HepG2 (cell line): Measurements from ENCODE around the gene PAPOLB. TPM values are rescaled to one million over a fixed set of nuclear protein-coding genes. Genes with fewer than 3 reads are reported as not detected.

ENCODE experiments used
- GLI4 ChIP-seq: sonication (generic); formaldehyde crosslinking; IDR thresholded peaks from 2 replicates; pipeline ENCODE4 v1.5.1; 2020; ENCODE audit warnings: missing genetic modification reagents, mild to moderate bottlenecking, moderate library complexity, borderline replicate concordance
- HNRNPK ChIP-seq: fragments of 200-400 bp; formaldehyde crosslinking; IDR thresholded peaks from 2 replicates; pipeline ENCODE4 v1.6.1; 2018; ENCODE audit warnings: low read length, low read depth, moderate library complexity, mild to moderate bottlenecking; ENCODE audit not compliant: poor library complexity, severe bottlenecking
- KAT2B ChIP-seq: fragments of 150-350 bp; IDR thresholded peaks from 2 replicates; pipeline ENCODE4 v1.6.1; 2014; ENCODE audit warnings: low read depth, low read length, borderline replicate concordance
- MAZ ChIP-seq, 2 experiments: sonication (generic) in 1 of 2; formaldehyde crosslinking in 1 of 2; IDR thresholded peaks; 2 replicates each; pipeline versions ENCODE4 v1.5.0 to v1.6.1; 2012 to 2020; ENCODE audit warnings: low read depth in 2 of 2, mild to moderate bottlenecking in 2 of 2, borderline replicate concordance in 1 of 2, improper control_type of control experiment in 1 of 2, low read length in 1 of 2, missing genetic modification reagents in 1 of 2, moderate library complexity in 1 of 2
- MIER2 ChIP-seq: IDR thresholded peaks from 2 replicates; pipeline ENCODE4 v1.6.1; 2016; ENCODE audit warnings: missing biosample characterization, missing genetic modification reagents
- NFYC ChIP-seq: IDR thresholded peaks from 2 replicates; pipeline ENCODE4 v1.6.1; 2016; ENCODE audit warnings: missing genetic modification reagents, missing compliant biosample characterization
- NR2F2 ChIP-seq: IDR thresholded peaks from 2 replicates; pipeline ENCODE4 v1.6.1; 2012; ENCODE audit warnings: low read depth, inconsistent platforms, borderline replicate concordance
- PTBP1 ChIP-seq: fragments of 200-400 bp; formaldehyde crosslinking; IDR thresholded peaks from 2 replicates; pipeline ENCODE4 v1.6.1; 2018; ENCODE audit warnings: low read length, low read depth; ENCODE audit not compliant: poor library complexity, severe bottlenecking
- RAD21 ChIP-seq: fragments of 450-650 bp; formaldehyde crosslinking; IDR thresholded peaks from 2 replicates; pipeline ENCODE4 v1.5.0; 2020; ENCODE audit warnings: mild to moderate bottlenecking
- RELA ChIP-seq: sonication (generic); formaldehyde crosslinking; IDR thresholded peaks from 2 replicates; pipeline ENCODE4 v1.4.0; 2020; ENCODE audit warnings: missing genetic modification reagents
- SOX13 ChIP-seq, 3 experiments: fragments of 450-650 bp in 1 of 3; sonication (generic) in 1 of 3; formaldehyde crosslinking in 1 of 3; IDR thresholded peaks in 2 of 3; conservative IDR thresholded peaks in 1 of 3; 2 replicates each; pipeline versions ENCODE4 v1.5.0 to v1.6.1; 2016 to 2020; ENCODE audit warnings: antibody characterized with exemption in 1 of 3, mild to moderate bottlenecking in 1 of 3, missing compliant biosample characterization in 1 of 3, missing genetic modification reagents in 1 of 3, moderate library complexity in 1 of 3
- SP2 ChIP-seq: sonication (generic); formaldehyde crosslinking; IDR thresholded peaks from 2 replicates; pipeline ENCODE4 v1.5.1; 2020; ENCODE audit warnings: mild to moderate bottlenecking, missing genetic modification reagents
- ZGPAT ChIP-seq: IDR thresholded peaks from 2 replicates; pipeline ENCODE4 v1.6.1; 2016; ENCODE audit warnings: mild to moderate bottlenecking
- ZMYM2 ChIP-seq: sonication (generic); formaldehyde crosslinking; IDR thresholded peaks from 2 replicates; pipeline ENCODE4 v1.8.0; 2022; ENCODE audit warnings: mild to moderate bottlenecking, missing genetic modification reagents
- ZNF17 ChIP-seq: sonication (generic); formaldehyde crosslinking; IDR thresholded peaks from 2 replicates; pipeline ENCODE4 v1.5.0; 2020; ENCODE audit warnings: mild to moderate bottlenecking, missing genetic modification reagents
- ZNF230 ChIP-seq: sonication (generic); formaldehyde crosslinking; IDR thresholded peaks from 2 replicates; pipeline ENCODE4 v1.4.0; 2020; ENCODE audit warnings: mild to moderate bottlenecking, missing genetic modification reagents
- ZNF383 ChIP-seq: sonication (generic); formaldehyde crosslinking; IDR thresholded peaks from 2 replicates; pipeline ENCODE4 v1.4.0; 2020; ENCODE audit warnings: missing genetic modification reagents, mild to moderate bottlenecking, borderline replicate concordance
- polyA plus RNA-seq, 8 experiments: library from polyadenylated mRNA; depleted of rRNA in 3 of 8; stranded (reverse) in 7 of 8; unstranded in 1 of 8; fragments of >200 nt; fragmentation: Illumina TruSeq in 4 of 8; extraction: Trizol in 4 of 8; gene quantifications; 2 replicates each; pipeline versions ENCODE4 v1.2.1 to v1.2.3, GENCODE V29; 2011 to 2016; ENCODE audit warnings: low read depth in 4 of 8, missing spikeins in 1 of 8, mixed read lengths in 1 of 8; ENCODE audit not compliant: insufficient read depth in 1 of 8
- total RNA-seq, 5 experiments: library from RNA; depleted of rRNA; stranded (reverse); fragments of >200 nt; fragmentation: Illumina TruSeq; extraction: Trizol; gene quantifications; 2 replicates each; pipeline ENCODE4 v1.2.3, GENCODE V29; 2016; ENCODE audit warnings: low read depth in 1 of 5
- TF ChIP-seq, protein P1 (sequence below): sonication (generic); formaldehyde crosslinking; IDR thresholded peaks from 2 replicates; pipeline ENCODE4 v1.5.0; 2020; ENCODE audit warnings: missing genetic modification reagents
- TF ChIP-seq, protein P2 (sequence below): IDR thresholded peaks from 2 replicates; pipeline ENCODE4 v1.6.1; 2016; ENCODE audit warnings: missing compliant biosample characterization, missing genetic modification reagents, borderline replicate concordance
- TF ChIP-seq, protein P3 (sequence below), 2 experiments: sonication (generic) in 1 of 2; formaldehyde crosslinking in 1 of 2; IDR thresholded peaks; 2 replicates each; pipeline versions ENCODE4 v1.4.0 to v1.6.1; 2018 to 2020; ENCODE audit warnings: missing genetic modification reagents in 2 of 2, borderline replicate concordance in 1 of 2, low read depth in 1 of 2, mild to moderate bottlenecking in 1 of 2, missing biosample characterization in 1 of 2

The PAPOLB gene
- total and polyA plus RNA-seq, 2 of the 13 experiments (the other 11 are each of a cell fraction or from before 2014, with no cell fraction given), result not detected

GRCh38 chr7:4883372-4884144, 21.7 kb upstream of the PAPOLB start, which contains the start of gene RADIL (continued):
- TF ChIP-seq ZNF383 (CRISPR knock-in tag), result no peak
- 0 out of 2 replicates have a peak, but pooled peaks have one; percentile 29 for TF ChIP-seq ZGPAT (CRISPR knock-in tag)
- no peak; the same call in 1 of the 2 replicates for TF ChIP-seq MAZ (IDR thresholded peaks at IDR 0.05; ENCODE audit: borderline replicate concordance, low read depth, low read length)
- no peak for TF ChIP-seq MAZ (CRISPR knock-in tag; IDR thresholded peaks at IDR 0.05; ENCODE audit: low read depth)
- TF ChIP-seq SOX13 (IDR thresholded peaks at IDR 0.05), result no peak
- TF ChIP-seq SOX13 (CRISPR knock-in tag; conservative IDR thresholded peaks at IDR 0.05 in 1 of 2, IDR thresholded peaks at IDR 0.05 in 1 of 2), result 0 out of 4 replicates have a peak, but pooled peaks of 1 of the 2 experiments have one; percentile 18
- TF ChIP-seq ZNF230, result no peak
- TF ChIP-seq NFYC, result peak; percentile 43; the same call in 1 of the 2 replicates
- peak; percentile 73 for TF ChIP-seq RAD21 (CRISPR knock-in tag)
- TF ChIP-seq MIER2 (CRISPR knock-in tag), result no peak
- no peak for TF ChIP-seq NR2F2
- no peak for TF ChIP-seq ZMYM2 (CRISPR knock-in tag)
- TF ChIP-seq KAT2B, result no peak
- TF ChIP-seq, protein P1, sequence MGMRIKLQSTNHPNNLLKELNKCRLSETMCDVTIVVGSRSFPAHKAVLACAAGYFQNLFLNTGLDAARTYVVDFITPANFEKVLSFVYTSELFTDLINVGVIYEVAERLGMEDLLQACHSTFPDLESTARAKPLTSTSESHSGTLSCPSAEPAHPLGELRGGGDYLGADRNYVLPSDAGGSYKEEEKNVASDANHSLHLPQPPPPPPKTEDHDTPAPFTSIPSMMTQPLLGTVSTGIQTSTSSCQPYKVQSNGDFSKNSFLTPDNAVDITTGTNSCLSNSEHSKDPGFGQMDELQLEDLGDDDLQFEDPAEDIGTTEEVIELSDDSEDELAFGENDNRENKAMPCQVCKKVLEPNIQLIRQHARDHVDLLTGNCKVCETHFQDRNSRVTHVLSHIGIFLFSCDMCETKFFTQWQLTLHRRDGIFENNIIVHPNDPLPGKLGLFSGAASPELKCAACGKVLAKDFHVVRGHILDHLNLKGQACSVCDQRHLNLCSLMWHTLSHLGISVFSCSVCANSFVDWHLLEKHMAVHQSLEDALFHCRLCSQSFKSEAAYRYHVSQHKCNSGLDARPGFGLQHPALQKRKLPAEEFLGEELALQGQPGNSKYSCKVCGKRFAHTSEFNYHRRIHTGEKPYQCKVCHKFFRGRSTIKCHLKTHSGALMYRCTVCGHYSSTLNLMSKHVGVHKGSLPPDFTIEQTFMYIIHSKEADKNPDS, result no peak
- no peak for TF ChIP-seq ZNF17 (CRISPR knock-in tag)
- no peak for TF ChIP-seq RELA
- no peak for TF ChIP-seq PTBP1
- TF ChIP-seq SP2, result peak; percentile 27; the same call in 1 of the 2 replicates
- TF ChIP-seq, protein P2, sequence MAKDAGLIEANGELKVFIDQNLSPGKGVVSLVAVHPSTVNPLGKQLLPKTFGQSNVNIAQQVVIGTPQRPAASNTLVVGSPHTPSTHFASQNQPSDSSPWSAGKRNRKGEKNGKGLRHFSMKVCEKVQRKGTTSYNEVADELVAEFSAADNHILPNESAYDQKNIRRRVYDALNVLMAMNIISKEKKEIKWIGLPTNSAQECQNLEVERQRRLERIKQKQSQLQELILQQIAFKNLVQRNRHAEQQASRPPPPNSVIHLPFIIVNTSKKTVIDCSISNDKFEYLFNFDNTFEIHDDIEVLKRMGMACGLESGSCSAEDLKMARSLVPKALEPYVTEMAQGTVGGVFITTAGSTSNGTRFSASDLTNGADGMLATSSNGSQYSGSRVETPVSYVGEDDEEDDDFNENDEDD (CRISPR knock-in tag), result peak; percentile 67; the same call in 1 of the 2 replicates
- no peak for TF ChIP-seq GLI4 (CRISPR knock-in tag)
- TF ChIP-seq HNRNPK, result peak; percentile 48
- TF ChIP-seq, protein P3, sequence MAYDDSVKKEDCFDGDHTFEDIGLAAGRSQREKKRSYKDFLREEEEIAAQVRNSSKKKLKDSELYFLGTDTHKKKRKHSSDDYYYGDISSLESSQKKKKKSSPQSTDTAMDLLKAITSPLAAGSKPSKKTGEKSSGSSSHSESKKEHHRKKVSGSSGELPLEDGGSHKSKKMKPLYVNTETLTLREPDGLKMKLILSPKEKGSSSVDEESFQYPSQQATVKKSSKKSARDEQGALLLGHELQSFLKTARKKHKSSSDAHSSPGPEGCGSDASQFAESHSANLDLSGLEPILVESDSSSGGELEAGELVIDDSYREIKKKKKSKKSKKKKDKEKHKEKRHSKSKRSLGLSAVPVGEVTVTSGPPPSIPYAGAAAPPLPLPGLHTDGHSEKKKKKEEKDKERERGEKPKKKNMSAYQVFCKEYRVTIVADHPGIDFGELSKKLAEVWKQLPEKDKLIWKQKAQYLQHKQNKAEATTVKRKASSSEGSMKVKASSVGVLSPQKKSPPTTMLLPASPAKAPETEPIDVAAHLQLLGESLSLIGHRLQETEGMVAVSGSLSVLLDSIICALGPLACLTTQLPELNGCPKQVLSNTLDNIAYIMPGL (CRISPR knock-in tag; IDR thresholded peaks at IDR 0.05; ENCODE audit: borderline replicate concordance in 1 of 2, low read depth in 1 of 2), result no peak
